ENCODE measurements around the gene UBE2G1. TPM values are rescaled to one million over a fixed set of nuclear protein-coding genes. Genes with fewer than 3 reads are reported as not detected.

UBE2G1 gene
- total RNA-seq, 1 donor from 2014 or later, result 120 TPM

DNA sequence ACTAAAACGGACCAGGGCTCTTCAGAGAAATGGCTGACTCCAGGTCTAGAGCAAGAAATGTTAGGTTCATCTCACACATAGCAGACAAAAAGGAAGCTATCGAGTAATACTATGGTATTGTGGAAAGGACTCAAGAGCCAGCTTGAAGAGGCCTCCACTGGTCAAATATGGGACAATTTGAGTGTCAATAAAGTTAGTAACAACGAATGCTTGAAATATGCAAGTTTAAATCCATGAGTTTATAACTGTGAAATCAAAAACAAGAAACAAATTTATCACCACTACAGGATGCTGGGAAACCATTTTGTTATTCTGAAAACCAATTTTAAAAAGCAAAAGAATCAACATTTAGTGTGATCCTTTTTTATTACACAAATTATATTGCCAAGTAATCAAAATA lies 52.3 kb downstream of the UBE2G1 start:
- no peak for DNase-seq
- H3K36me3 Mint-ChIP-seq (ENCODE audit: unreplicated experiment), result peaks cover 7% of the 10 kb centered on the region
- H3K27ac Mint-ChIP-seq (ENCODE audit: unreplicated experiment), result no peak overlapping the region
- peaks cover 22% of the 10 kb centered on the region for H3K4me1 Mint-ChIP-seq (ENCODE audit: low read depth, unreplicated experiment)
- H3K27me3 Mint-ChIP-seq (ENCODE audit: unreplicated experiment), result no peaks in the 10 kb centered on the region
- H3K9me3 Mint-ChIP-seq (ENCODE audit: unreplicated experiment), result peaks cover 4% of the 10 kb centered on the region
- H3K4me3 Mint-ChIP-seq (ENCODE audit: unreplicated experiment), result no peak overlapping the region
- TF ChIP-seq, protein P1, sequence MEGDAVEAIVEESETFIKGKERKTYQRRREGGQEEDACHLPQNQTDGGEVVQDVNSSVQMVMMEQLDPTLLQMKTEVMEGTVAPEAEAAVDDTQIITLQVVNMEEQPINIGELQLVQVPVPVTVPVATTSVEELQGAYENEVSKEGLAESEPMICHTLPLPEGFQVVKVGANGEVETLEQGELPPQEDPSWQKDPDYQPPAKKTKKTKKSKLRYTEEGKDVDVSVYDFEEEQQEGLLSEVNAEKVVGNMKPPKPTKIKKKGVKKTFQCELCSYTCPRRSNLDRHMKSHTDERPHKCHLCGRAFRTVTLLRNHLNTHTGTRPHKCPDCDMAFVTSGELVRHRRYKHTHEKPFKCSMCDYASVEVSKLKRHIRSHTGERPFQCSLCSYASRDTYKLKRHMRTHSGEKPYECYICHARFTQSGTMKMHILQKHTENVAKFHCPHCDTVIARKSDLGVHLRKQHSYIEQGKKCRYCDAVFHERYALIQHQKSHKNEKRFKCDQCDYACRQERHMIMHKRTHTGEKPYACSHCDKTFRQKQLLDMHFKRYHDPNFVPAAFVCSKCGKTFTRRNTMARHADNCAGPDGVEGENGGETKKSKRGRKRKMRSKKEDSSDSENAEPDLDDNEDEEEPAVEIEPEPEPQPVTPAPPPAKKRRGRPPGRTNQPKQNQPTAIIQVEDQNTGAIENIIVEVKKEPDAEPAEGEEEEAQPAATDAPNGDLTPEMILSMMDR (IDR thresholded peaks at IDR 0.05; ENCODE audit: partially characterized antibody, unreplicated experiment), result no peak

DNA sequence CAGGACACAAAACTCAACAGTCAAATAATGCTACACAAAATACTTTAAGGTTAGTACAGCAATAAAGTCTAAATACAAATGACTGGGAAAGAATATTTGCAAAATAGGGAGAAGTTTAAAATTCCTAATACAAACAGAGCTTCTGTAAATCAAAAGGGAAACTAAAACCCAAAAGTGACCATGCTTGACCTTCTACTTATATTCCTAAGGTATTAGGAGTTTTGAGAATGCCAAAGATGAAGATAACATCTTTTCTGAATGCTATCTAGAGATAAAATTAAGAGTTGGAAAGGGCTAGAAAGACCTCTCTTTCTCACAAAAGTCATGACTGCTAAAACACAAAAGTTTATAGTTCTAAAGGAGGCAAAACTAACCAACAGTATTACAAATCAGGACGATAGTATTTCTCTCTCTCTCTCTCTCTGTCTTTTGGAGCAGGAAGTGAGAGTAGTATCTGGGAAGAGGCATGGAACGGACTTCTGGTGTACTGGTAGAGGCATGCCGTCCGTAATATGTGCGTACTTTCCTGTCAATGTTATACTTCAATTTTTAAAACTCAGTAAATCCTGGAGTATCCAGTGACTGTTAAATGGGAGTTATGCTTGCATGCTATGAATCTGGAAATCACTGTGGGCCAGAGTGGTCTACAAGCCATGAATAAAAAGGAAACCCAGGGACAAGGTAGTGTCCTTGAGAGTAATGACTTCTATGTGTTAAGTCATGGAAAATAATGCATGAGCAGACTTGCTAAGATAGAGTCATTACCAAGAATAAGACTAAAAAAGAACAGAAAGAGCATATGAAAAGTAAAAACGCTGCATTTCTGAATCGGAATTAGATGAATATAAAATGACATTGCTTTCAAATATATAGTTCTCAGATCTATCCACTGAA lies 53.0 kb downstream of the UBE2G1 start:
- DNase-seq, result no peak
- H3K4me3 Mint-ChIP-seq (ENCODE audit: unreplicated experiment), result no peak overlapping the region
- H3K4me1 Mint-ChIP-seq (ENCODE audit: low read depth, unreplicated experiment), result peaks cover 19% of the 10 kb centered on the region
- no peaks in the 10 kb centered on the region for H3K27me3 Mint-ChIP-seq (ENCODE audit: unreplicated experiment)
- H3K9me3 Mint-ChIP-seq (ENCODE audit: unreplicated experiment), result peaks cover 6% of the 10 kb centered on the region
- TF ChIP-seq, protein P1 (IDR thresholded peaks at IDR 0.05; ENCODE audit: partially characterized antibody, unreplicated experiment), result no peak
- no peak overlapping the region for H3K27ac Mint-ChIP-seq (ENCODE audit: unreplicated experiment)
- H3K36me3 Mint-ChIP-seq (ENCODE audit: unreplicated experiment), result peaks cover 7% of the 10 kb centered on the region

DNA sequence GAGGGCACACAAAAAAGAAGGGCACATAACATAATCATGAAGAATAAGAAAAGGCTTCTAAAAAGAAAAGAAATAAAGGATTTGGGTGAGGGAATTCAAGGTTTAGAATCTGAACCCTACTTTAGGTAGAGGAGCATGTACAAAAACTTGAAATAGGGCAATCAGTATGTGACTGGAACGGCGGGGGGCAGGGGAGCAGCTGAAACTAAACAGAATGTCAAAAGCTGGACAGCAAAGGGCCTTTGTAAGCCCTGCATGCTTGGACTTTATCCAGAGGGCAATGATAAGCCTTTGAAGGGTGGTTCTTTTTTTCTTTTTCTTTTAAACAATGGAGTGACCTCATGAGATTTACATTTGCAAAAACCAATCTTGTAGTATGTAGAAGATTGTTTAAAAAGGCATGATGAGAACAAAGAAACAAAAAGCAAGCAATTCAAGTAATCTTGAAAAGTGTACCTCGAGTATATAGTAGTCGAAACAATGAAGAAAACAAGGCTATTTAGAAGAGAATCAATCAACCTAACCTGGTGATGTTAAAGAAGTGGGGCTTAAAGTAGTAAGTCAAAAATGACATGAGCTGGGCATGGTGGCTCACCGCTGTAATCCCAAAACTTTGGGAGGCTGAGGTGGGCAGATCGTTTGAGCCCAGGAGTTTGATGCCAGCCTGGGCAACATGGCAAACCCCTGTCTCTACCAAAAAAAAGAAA lies 56.0 kb downstream of the UBE2G1 start:
- H3K27ac Mint-ChIP-seq (ENCODE audit: unreplicated experiment), result no peak overlapping the region
- TF ChIP-seq, protein P1 (IDR thresholded peaks at IDR 0.05; ENCODE audit: partially characterized antibody, unreplicated experiment), result no peak
- H3K27me3 Mint-ChIP-seq (ENCODE audit: unreplicated experiment), result no peaks in the 10 kb centered on the region
- H3K9me3 Mint-ChIP-seq (ENCODE audit: unreplicated experiment), result peaks cover 7% of the 10 kb centered on the region
- peaks cover 7% of the 10 kb centered on the region for H3K36me3 Mint-ChIP-seq (ENCODE audit: unreplicated experiment)
- no peak overlapping the region for H3K4me3 Mint-ChIP-seq (ENCODE audit: unreplicated experiment)
- H3K4me1 Mint-ChIP-seq (ENCODE audit: low read depth, unreplicated experiment), result peaks cover 13% of the 10 kb centered on the region
- DNase-seq, result no peak

DNA sequence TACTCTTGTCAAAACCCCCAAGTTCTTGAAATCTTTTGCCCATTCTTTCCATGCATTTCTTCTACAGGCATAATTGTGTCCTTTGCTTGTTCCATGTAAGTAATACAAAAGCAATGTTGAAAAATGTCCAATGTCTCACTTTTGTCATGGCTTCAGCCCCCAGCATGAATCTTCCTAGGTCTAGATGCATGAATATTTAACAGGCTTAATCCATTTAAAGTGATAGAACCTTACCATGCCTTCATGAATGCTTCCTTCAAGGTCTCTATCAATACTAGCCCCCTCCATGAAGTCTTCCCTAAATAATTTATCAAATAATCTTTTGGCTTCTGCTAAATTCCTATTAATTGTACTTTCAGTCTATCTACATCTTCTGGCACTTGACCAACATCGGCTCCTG lies 56.6 kb downstream of the UBE2G1 start:
- H3K9me3 Mint-ChIP-seq (ENCODE audit: unreplicated experiment), result peaks cover 7% of the 10 kb centered on the region
- H3K27me3 Mint-ChIP-seq (ENCODE audit: unreplicated experiment), result no peaks in the 10 kb centered on the region
- no peak overlapping the region for H3K27ac Mint-ChIP-seq (ENCODE audit: unreplicated experiment)
- TF ChIP-seq, protein P1 (IDR thresholded peaks at IDR 0.05; ENCODE audit: partially characterized antibody, unreplicated experiment), result no peak
- peaks cover 7% of the 10 kb centered on the region for H3K36me3 Mint-ChIP-seq (ENCODE audit: unreplicated experiment)
- no peak for DNase-seq
- peaks cover 12% of the 10 kb centered on the region for H3K4me1 Mint-ChIP-seq (ENCODE audit: low read depth, unreplicated experiment)
- H3K4me3 Mint-ChIP-seq (ENCODE audit: unreplicated experiment), result no peak overlapping the region
